LNCaP clone FGC (cell line): ENCODE results near the gene ROCK2.

Experiments
- DNase-seq: peaks from one replicate; pipeline ENCODE4 v3.0.0-alpha.2; 2011; ENCODE audit warnings: low read depth
- H3K4me3 ChIP-seq: 2 replicates; pipeline ENCODE4 v1.5.1; 2011; ENCODE audit warnings: mild to moderate bottlenecking, low read depth, low read length, control low read depth
- TF ChIP-seq, protein P1 (sequence below): IDR thresholded peaks from 2 replicates; pipeline ENCODE4 v1.5.1; 2012; ENCODE audit warnings: mild to moderate bottlenecking; ENCODE audit not compliant: control insufficient read depth, insufficient read depth; ENCODE audit errors: extremely low read depth

Gene ROCK2

DNA sequence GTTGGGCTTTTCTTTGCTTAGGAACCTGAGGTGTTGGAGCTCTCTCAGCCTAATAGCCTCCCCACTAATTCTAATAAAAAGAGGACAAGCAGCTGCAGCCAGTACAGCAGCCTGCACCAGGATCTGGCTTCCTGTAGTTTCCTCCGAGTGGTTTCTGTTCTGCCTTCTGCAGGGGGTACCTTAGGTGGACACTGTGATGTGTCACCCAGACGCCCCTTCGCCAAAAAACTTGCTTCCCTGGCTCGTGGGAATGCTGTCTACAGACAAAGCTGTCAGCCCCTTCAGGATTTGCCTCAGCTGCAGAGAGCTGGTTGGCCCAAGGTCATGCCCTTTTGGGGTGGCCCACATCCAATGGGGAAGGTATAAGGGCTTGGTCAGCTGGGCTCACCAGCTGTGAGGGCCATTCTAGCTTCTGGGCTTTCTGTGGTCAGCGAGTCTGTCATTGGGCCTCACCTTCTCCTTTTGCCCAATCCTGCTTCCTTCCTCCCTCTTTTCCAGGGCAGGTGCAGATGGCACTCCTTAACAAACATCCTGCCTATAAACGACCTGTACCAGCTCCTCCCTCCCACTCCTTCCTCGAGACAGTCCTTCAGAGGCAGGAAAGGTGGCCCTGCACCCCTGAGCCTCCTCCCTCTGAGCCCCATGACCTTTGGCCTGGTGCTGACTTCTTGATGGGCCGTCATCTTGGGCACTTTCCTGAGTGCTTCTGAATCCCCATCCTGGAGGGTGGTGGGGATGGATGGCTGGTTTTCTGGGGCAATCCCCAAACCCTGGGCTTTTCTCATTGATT is 44.0 kb upstream of the ROCK2 start:
- peak overlapping the region; percentile 21 for H3K4me3 ChIP-seq
- DNase-seq = no peak
- TF ChIP-seq, protein P1, sequence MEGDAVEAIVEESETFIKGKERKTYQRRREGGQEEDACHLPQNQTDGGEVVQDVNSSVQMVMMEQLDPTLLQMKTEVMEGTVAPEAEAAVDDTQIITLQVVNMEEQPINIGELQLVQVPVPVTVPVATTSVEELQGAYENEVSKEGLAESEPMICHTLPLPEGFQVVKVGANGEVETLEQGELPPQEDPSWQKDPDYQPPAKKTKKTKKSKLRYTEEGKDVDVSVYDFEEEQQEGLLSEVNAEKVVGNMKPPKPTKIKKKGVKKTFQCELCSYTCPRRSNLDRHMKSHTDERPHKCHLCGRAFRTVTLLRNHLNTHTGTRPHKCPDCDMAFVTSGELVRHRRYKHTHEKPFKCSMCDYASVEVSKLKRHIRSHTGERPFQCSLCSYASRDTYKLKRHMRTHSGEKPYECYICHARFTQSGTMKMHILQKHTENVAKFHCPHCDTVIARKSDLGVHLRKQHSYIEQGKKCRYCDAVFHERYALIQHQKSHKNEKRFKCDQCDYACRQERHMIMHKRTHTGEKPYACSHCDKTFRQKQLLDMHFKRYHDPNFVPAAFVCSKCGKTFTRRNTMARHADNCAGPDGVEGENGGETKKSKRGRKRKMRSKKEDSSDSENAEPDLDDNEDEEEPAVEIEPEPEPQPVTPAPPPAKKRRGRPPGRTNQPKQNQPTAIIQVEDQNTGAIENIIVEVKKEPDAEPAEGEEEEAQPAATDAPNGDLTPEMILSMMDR = no peak

DNA sequence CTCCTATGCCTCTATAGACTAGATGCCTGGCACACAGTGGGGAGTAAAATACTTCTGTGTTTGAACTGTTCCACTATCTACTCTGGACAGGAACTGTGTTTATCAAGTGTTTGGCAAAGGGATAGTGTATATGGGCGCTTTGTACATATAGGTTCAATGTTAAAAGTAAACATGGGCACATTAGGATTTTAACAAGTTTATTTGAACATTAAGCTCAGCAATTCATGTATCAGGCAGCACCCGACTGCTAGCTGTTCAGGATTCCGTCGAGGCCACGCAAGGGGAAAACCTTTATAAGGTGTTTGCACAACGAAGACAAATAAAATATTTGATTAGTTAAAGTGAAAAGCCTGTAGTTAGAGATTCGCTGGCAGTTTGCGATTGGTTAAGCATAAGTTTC is 43.4 kb upstream of the ROCK2 start:
- TF ChIP-seq, protein P1 = no peak
- peak; percentile 94 for DNase-seq
- peak overlapping the region; percentile 21; the same call in 1 of the 2 replicates for H3K4me3 ChIP-seq

DNA sequence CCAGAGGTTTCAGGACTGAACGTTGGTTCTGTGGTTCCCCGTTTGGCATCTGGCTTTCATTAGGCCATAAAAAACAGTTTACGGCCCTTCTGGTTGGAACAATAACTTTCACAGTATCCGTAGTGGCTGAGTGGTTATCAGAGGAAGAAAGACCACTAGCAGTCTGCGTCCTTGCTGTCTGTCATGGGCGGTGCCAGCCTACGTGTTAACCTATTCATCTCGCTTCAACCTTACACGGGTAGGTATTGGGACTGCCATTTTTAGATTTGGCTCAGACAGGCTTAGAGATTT is 42.6 kb upstream of the ROCK2 start:
- peak; percentile 45 for DNase-seq
- H3K4me3 ChIP-seq = no peak overlapping the region

DNA sequence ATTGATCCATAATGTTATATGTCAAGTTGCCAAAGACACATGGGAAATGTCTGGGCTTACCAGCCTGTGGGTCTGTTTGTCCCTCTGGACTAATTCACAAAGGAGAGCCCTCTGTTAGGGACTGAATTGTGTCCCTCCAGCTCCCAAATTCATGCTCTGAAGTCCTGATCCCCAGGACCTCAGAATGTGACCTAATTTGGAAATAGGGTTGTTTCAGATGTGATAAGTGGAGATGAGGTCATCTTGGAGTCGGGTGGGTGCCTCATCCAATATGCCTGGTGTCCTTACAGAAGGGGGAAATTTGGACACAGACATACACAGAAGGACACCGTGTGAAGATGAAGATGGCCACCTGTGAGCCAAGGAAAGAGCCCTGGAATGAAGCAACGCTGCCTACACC is 41.4 kb upstream of the ROCK2 start:
- H3K4me3 ChIP-seq = no peak overlapping the region
- no peak for DNase-seq
- TF ChIP-seq, protein P1 = no peak

More for the DNA sequence above, 42.6 kb upstream of the ROCK2 start:
- TF ChIP-seq, protein P1 = no peak

DNA sequence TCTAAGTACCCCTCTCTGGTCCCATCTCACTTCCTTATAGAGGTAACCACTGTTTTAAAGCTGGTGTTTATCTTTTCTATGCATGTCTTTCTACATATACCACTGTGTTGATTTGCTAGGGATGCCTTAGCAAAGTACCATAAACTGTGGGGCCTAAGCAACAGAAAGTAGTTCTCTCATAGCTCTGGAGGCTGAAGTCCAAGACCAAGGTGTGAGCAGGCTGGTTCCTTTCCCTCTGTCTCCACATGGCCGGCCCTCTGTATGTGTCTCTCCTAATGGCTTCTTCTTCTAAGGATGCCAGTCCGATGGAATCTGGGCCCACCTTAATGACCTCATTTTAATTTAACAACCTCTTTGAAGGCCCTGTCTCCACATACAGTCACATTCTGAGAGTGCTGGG is 40.8 kb upstream of the ROCK2 start:
- no peak overlapping the region for H3K4me3 ChIP-seq
- no peak for DNase-seq
- TF ChIP-seq, protein P1 = no peak

DNA sequence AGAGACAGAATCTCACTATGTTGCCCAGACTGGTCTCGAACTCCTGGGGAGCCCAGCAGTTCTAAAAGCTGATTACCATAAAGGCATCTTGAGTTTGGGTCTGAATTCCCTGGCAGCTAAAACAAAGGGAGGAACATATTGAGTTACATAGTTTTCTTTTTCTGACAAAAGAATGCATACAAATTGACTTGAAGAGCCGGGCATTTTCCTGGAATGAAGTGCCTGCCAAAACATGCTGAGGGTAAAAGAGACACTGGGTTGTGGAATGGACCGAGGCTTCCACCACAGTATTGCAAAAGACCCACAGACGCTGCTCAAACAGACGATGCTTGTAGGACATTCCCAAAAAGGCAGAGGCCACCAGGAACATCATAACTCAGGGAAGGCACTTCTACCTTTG is 35.1 kb upstream of the ROCK2 start:
- no peak for DNase-seq

More for the DNA sequence above, 35.1 kb upstream of the ROCK2 start:
- TF ChIP-seq, protein P1 = no peak
- H3K4me3 ChIP-seq = no peak overlapping the region
